Stimulated activated CD8-positive, alpha-beta memory T cell treated with anti-CD3 and anti-CD28 coated beads, Interleukin-15, amount 100 ng/mL, for 1 hour (primary cell): ENCODE data around the gene SLC34A1.
A peak's percentile ranks its signal among the peaks of the same experiment; 100 is the strongest.

ENCODE experiments used
- DNase-seq: peaks from one replicate; pipeline ENCODE4 v3.0.0-alpha.2; 2020; ENCODE audit warnings: low read depth

The SLC34A1 gene

DNA sequence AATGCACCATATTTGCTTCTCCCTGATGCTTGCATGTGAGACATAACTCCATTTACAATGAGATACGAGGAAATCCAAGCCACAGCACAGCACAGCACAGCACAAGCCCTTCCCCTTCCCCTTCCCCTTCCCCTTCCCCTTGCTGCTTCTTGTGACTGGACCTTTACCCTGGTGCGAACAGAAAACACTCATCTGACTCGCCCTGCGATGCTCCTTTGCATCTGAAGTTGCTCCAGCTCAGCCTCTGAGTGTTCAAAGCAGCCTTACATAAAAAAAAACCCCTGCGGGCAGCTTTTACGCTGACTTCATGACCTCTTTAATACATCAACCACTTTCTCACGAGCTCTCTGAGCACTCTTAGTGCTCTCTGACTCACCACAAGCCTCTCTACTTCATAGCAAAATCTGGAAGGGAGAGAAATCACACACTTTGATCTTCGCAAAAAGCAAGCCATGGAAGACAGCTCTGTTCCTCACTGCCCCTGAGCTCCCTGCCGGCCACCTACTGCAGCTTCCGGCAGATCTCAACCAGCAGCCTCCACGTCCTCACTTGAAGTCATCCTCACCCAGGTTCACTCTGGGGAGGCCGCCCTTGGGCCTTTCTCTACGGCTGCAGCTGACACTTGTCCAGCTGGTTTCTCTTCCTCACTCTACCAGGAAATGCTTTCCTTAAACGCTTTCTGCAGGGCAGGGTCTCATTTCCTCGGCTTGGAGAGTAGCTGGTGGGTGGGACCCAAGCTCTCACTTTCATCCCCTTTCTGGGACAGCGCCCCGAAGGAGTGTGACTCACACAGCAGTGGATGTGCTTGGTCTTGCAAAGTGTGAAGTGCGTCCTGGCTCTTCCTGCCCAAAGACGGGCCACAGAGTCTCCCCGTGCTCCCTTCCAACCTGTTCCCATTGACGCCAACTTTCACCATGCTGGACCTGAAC lies 5.3 kb downstream of the SLC34A1 start:
- DNase-seq, result no peak

DNA sequence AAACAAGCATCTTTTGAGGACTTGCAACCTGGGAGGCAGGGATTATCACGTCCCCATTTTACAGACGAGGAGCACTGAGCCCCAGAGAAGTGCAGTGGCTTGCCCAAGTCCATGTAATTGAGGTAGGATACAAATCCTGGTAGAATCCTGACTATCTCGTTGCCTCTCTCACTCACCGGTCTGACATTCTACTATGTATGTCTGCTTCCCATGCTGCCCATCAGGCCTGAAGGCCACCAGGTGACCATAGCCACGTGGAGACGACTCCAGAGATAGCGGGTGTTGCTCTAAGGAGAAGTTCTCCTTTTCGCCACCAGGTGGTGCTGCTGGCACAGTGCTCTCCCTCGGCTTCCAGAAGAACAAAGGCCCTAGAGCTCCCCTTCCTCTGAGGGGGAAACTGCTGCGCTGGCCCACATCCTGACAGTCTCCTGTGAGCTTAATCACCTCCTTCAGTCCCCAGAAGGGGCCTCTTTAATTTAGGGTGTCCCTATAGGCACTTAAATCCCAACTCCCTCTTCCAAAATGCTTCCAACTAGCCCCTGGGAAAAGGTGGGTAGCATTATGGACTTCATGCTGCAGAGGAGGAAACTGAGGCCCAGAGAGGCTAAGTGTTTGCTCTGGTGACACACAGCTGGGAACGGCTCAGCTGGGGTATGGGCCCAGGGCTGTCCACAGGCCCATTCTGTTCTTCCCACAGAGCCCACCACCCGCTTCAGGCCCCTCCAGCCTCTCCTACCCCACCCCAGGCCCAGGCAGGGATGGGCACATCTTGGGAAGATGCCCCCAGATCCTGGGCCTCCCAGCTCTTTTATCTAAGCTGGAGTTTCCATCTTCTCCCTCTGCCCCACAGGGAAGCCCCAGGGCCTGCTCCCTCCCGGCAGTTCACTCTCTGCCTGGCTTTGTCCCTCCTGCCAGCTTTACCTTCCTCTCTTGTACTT lies 6.4 kb downstream of the SLC34A1 start:
- peak; percentile 84 for DNase-seq

GRCh38 chr5:177392765-177393164 lies 8.5 kb downstream of the SLC34A1 start:
- DNase-seq, result no peak

DNA sequence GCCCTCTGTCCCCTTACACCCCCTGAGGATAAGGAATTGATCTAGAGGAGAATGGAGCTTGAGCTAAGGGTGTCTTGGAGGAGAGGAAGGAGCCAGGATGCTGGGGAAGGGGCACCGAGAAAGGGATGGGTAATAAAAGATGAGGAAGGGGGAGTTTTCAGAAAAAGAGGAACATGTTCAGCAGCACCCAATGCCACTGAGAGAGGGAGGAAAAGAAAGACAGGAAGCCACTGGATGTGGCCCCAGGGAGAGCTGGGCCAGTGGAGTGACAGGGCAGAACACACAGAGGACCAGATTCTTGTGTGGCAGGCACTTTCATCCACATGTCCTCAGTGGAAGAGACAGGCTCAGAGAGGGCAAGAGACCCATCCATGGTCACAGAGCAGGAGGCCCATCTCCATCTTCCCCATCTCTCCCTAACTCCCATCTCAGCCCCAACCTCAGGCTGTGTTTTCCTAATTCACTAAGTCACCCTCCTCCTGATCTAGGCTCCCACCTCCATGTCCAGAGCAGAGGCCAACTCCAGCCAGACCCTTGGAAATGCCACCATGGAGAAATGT lies 9.1 kb downstream of the SLC34A1 start:
- DNase-seq, result no peak

DNA sequence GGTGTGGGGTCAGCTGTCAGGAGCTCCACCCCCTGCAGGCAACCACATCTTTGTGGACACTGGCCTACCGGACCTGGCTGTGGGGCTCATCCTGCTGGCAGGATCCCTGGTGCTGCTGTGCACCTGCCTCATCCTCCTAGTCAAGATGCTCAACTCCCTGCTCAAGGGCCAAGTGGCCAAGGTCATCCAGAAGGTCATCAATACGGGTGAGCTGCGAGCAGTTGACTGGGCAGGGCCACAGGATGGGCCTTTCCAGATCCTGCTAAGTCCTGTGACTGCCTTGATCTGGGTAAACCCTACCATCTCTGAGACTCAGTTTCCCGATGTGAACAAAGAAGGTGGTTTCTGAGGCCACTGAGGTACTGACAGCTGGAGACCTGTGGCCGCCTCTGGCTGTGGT lies 9.8 kb downstream of the SLC34A1 start:
- no peak for DNase-seq

DNA sequence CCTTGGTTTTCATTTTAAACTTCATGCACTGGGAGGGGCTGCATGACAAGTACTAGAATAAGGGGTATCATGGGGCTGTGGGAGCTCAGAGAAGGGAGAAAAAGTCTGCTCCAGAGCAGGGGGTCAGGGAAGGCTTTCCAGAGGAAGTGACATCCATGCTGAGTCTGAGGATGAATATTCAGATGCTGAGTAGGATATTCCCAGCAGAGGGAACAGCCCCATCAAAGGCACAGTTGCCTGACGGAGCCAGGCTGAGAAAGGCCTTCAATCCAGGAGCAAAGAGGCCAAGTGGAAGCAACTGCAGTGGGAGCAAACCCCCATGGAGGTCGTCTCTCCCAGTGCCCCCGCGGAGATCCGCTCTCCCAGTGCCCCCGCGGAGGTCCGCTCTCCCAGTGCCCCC lies 11.8 kb downstream of the SLC34A1 start:
- DNase-seq, result no peak

GRCh38 chr5:177396807-177397206 lies 12.6 kb downstream of the SLC34A1 start:
- DNase-seq, result no peak

GRCh38 chr5:177397875-177398390 lies 13.7 kb downstream of the SLC34A1 start:
- no peak for DNase-seq

DNA sequence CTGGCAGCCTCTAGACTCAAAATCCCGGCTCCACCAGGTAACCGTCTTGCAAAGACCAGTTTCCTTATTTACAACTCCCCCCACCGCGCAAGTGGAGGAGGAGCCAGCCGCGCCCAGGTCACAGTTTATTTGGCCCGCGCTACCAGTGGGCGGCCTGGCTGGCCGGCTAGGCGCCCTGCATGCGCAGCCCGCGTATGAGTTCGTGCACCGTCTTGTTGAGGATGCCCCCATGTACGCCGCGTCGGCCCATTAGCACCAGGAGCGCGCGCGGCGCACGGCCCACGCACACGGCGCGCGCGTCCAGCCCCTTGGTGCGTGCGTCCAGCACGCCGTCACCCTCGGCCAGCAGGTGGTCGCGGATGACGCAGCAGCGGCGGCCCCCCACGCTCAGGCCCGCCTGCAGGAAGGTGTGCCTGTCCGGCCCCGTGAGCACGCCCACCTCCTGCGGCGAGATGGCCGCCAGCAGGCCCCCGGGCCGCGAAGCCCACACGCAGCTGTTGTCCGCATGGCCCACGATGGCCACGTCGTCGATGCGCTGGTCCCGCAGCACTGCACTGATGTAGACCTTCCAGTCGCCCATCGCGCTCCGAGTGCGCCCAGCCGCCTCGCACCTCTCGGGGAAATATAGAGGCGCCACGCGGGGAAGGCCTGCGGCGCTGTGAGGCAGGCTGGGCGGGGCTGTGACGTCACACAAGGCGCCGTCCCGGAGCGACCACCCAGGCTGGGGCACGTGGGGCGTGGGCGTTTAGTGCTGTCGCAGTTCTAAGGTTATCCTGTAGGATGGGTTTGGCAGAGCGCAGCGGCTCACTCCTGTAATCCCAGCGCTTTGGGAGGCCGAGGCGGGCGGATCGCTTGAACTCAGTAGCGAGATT lies 16.0 kb downstream of the SLC34A1 start, which contains the start of gene PFN3:
TSS of gene PFN3 (minus strand) at position 665 of the 872 bp plus-strand sequence. CDS start at position 580, 85 bp downstream.
- DNase-seq, result no peak

GRCh38 chr5:177402271-177403043 lies 18.2 kb downstream of the SLC34A1 start:
- peak; percentile 38 for DNase-seq

DNA sequence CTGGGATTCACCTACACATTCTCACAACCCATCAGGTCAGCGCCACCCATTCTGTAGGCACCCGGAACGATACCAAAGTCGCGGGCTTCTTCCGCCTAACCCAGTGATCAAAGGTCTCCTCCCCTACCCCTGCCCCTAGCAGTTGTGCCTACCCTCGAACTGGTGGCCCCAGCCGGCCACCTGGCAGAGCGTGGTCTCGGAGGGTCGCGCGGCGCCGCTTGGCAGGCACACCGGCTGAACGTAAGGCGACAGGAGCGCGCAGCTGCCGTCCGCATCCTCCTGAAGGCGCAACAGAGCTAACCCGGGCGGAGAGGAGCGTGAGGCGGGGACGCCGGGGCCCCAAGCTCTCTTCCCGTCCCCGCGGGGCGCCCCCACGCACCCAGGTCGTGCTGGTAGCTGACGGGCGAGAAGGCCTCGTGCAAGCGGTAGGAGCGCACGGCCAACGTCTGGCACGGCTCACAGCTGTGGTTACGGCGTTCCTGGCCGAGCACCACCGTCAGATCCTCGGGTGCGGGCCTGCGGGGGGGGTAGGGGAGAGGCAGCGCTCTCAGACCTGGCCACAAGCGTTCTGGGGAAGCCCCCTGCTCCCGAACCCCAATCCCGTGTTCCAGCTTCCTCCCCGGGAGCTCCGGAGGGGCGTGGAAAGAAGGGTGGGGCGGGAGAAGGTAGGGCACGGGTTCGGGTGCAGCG lies 19.0 kb downstream of the SLC34A1 start:
- DNase-seq, result no peak

GRCh38 chr5:177403792-177404640 lies 19.8 kb downstream of the SLC34A1 start:
- peak; percentile 70 for DNase-seq

GRCh38 chr5:177404641-177405179 lies 20.5 kb downstream of the SLC34A1 start:
- DNase-seq, result no peak

DNA sequence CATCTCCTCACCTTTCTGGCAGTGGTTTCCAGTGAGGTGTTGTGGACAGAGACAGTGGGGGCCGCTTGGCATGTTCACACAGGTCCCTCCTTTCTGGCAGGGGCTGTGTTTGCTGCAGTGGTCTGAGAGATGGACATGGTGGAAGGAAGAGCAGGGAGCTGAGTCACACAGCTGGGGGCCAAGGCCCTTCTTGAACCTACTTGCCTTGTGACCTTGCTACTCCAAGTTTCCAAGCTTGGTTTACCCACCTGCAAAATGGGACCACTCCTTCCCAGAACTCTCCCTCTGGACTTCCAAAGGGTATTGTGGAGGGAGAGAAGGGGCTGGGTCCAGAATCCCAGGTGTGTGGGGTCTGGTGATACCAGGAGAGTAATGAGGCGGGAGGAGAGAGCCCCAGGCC lies 21.1 kb downstream of the SLC34A1 start:
- DNase-seq, result no peak

DNA sequence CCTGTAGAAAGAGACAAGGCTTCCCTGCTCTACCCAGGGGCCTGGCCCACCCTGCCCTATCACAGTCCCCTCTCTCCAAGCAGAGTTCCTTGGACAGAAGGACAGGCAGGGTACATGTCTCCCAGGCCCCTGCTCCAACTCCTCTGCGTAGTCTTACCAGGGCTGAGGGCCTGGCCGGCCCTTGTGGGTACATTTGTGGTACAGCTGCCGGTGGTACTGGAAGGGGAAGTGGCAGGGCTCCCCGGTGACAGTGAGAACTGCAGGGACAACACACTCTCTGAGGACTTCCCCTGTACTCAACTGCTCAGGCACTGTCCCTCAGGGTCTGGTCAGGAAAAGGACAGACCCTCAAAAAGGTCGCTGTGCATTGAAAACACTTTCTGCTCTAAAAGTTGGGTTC lies 21.6 kb downstream of the SLC34A1 start:
- DNase-seq, result no peak

GRCh38 chr5:177409043-177409801 lies 25.0 kb downstream of the SLC34A1 start, which contains the start of gene F12:
Gene F12 (minus strand): TSS chr5:177409564. CDS start chr5:177409527, 37 bp downstream.
- DNase-seq, result no peak

DNA sequence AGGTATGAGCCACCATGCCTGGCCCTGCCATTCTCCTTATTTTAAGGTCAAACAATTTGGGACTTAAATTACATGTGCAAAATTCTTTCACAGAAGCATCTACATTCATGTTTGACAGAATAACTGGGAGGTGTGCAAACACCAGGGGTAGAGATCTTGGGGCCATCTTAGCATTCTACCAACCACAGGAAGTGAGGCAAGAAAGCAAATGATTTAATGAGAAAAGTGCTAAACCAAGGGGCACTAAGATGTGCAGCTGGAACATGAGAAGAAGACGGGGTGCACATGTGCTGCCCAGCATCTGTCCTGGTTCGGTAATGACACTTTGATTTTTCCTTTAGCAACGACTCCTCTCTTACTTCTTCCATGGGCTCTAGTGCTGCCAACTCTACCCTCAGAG lies 26.3 kb downstream of the SLC34A1 start:
- DNase-seq, result no peak
